K562 (cell line): ENCODE measurements around the gene LIMS1. TPM values are rescaled to one million over a fixed set of nuclear protein-coding genes. Genes with fewer than 3 reads are reported as not detected.

Source experiments
- ASH1L ChIP-seq: fragments of 450-650 bp; IDR thresholded peaks from 2 replicates; pipeline ENCODE4 v1.6.1; 2018; ENCODE audit warnings: borderline replicate concordance, mild to moderate bottlenecking, low read depth; ENCODE audit not compliant: partially characterized antibody
- DPF2 ChIP-seq: fragments of 450-650 bp; IDR thresholded peaks from 2 replicates; pipeline ENCODE4 v1.6.1; 2016
- EP400 ChIP-seq: fragments of 450-650 bp; IDR thresholded peaks from 2 replicates; pipeline ENCODE4 v1.6.1; 2017; ENCODE audit warnings: antibody characterized with exemption, mild to moderate bottlenecking, moderate library complexity
- HIVEP1 ChIP-seq: fragments of 250-450 bp; sonication (Bioruptor Pico); IDR thresholded peaks from 2 replicates; pipeline ENCODE4 v1.4.0; 2020; ENCODE audit warnings: mild to moderate bottlenecking
- HNRNPL ChIP-seq: fragments of 200-400 bp; formaldehyde crosslinking; IDR thresholded peaks from 2 replicates; pipeline ENCODE4 v1.6.1; 2017; ENCODE audit warnings: low read depth, mild to moderate bottlenecking, low read length
- IFI16 ChIP-seq: fragments of 250-450 bp; sonication (Bioruptor Pico); IDR thresholded peaks from 2 replicates; pipeline ENCODE4 v2.1.2; 2022; ENCODE audit warnings: mild to moderate bottlenecking, inconsistent platforms
- KLF16 ChIP-seq: IDR thresholded peaks from 2 replicates; pipeline ENCODE4 v1.6.1; 2016; ENCODE audit warnings: antibody characterized with exemption
- MAFG ChIP-seq: fragments of 450-650 bp; conservative IDR thresholded peaks from 2 replicates; pipeline ENCODE4 v1.6.1; 2016; ENCODE audit warnings: missing genetic modification characterization, missing compliant biosample characterization
- NR2C2 ChIP-seq, 2 experiments: fragments of 200-800 bp in 1 of 2; sonication (Bioruptor generic) in 1 of 2; sonication (generic) in 1 of 2; formaldehyde crosslinking in 1 of 2; IDR thresholded peaks; 2 replicates each; pipeline versions ENCODE4 v1.6.1 to v1.8.0; 2016 to 2022; ENCODE audit warnings: mild to moderate bottlenecking in 1 of 2, missing compliant biosample characterization in 1 of 2, missing genetic modification characterization in 1 of 2, missing genetic modification reagents in 1 of 2
- POLR2H ChIP-seq: IDR thresholded peaks from 2 replicates; pipeline ENCODE4 v1.6.1; 2016; ENCODE audit warnings: missing genetic modification characterization, low read depth, mild to moderate bottlenecking, control low read depth, missing compliant biosample characterization, moderate library complexity
- RFX5 ChIP-seq: IDR thresholded peaks from 2 replicates; pipeline ENCODE4 v1.6.1; 2011; ENCODE audit warnings: low read depth, mild to moderate bottlenecking, improper control_type of control experiment, low read length
- SAFB ChIP-seq: fragments of 200-400 bp; formaldehyde crosslinking; IDR thresholded peaks from 2 replicates; pipeline ENCODE4 v1.6.1; 2017; ENCODE audit warnings: low read depth, low read length, borderline replicate concordance
- SETDB1 ChIP-seq: IDR thresholded peaks from one replicate; pipeline ENCODE4 v1.6.1; 2012; ENCODE audit warnings: low read length, control low read depth, inconsistent platforms
- TAF9B ChIP-seq: fragments of 450-650 bp; IDR thresholded peaks from 2 replicates; pipeline ENCODE4 v1.6.1; 2018; ENCODE audit warnings: mild to moderate bottlenecking; ENCODE audit not compliant: partially characterized antibody
- TCF3 ChIP-seq: sonication (generic); formaldehyde crosslinking; IDR thresholded peaks from 2 replicates; pipeline ENCODE4 v1.4.0; 2020; ENCODE audit warnings: mild to moderate bottlenecking, missing genetic modification reagents
- ZKSCAN3 ChIP-seq: fragments of 250-450 bp; sonication (Bioruptor Pico); IDR thresholded peaks from 2 replicates; pipeline ENCODE4 v1.4.0; 2020
- ZNF24 ChIP-seq: fragments of 450-650 bp; IDR thresholded peaks from 2 replicates; pipeline ENCODE4 v1.6.1; 2016
- polyA plus RNA-seq, 8 experiments: library from polyadenylated mRNA; depleted of rRNA in 4 of 8; stranded (reverse) in 5 of 8; unstranded in 3 of 8; fragments of >200 nt; fragmentation: Nextera tagmentation in 2 of 8; fragmentation: Illumina TruSeq in 1 of 8; extraction: Ambion mirVana in 2 of 8; extraction: Trizol in 1 of 8; gene quantifications; 2 replicates each; pipeline versions ENCODE4 v1.2.1 to v1.2.3, GENCODE V29; 2011 to 2014; ENCODE audit warnings: inconsistent platforms in 1 of 8, missing spikeins in 1 of 8
- total RNA-seq, 7 experiments: library from RNA; depleted of rRNA in 6 of 7; stranded (reverse); fragments of >200 nt in 6 of 7; fragmentation: Illumina TruSeq in 2 of 7; extraction: Trizol in 2 of 7; gene quantifications; 2 replicates each; pipeline versions ENCODE4 v1.2.1 to v1.2.3, GENCODE V29; 2011 to 2021; ENCODE audit warnings: low replicate concordance in 1 of 7
- TF ChIP-seq, protein P1 (sequence below): fragments of 250-450 bp; sonication (Bioruptor Pico); IDR thresholded peaks from 2 replicates; pipeline ENCODE4 v1.8.0; 2021; ENCODE audit warnings: moderate library complexity, mild to moderate bottlenecking, inconsistent platforms
- TF ChIP-seq, protein P2 (sequence below): fragments of 450-650 bp; formaldehyde crosslinking; IDR thresholded peaks from 2 replicates; pipeline ENCODE4 v1.4.0; 2020; ENCODE audit warnings: mild to moderate bottlenecking, moderate library complexity
- TF ChIP-seq, protein P3 (sequence below): IDR thresholded peaks from 3 replicates; pipeline ENCODE4 v1.6.1; 2011; ENCODE audit warnings: borderline replicate concordance, mild to moderate bottlenecking, moderate library complexity; ENCODE audit not compliant: insufficient read length; ENCODE audit errors: extremely low read depth
- TF ChIP-seq, protein P4 (sequence below), 2 experiments: IDR thresholded peaks; 2 replicates each; pipeline ENCODE4 v1.6.1; 2012; ENCODE audit warnings: improper control_type of control experiment in 2 of 2, low read depth in 2 of 2, low read length in 2 of 2, borderline replicate concordance in 1 of 2

LIMS1 gene
- total and polyA plus RNA-seq, 9 of the 15 experiments (the other 6 are each of a cell fraction or from before 2014, with no cell fraction given): 52.8 to 134 (median 81.0) TPM

DNA sequence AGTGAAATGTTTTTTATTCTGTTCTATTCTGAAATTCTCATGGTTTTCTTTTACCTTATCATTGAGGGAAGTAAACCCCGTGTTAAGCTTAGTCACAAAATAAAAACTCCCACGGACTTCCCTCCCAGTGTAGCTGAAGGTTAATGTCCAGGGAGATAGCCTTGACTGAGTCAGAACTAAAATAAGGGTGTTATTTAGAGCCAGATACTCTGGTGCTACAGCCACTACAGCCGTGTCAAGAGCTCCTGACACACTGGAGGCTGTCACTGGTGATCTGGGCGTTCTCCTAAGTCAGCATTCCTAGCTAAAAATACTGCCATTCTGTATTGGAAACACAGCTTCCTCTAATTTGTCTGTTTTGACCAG lies 103.0 kb downstream of the LIMS1 start (continued):
- TF ChIP-seq, protein P1, sequence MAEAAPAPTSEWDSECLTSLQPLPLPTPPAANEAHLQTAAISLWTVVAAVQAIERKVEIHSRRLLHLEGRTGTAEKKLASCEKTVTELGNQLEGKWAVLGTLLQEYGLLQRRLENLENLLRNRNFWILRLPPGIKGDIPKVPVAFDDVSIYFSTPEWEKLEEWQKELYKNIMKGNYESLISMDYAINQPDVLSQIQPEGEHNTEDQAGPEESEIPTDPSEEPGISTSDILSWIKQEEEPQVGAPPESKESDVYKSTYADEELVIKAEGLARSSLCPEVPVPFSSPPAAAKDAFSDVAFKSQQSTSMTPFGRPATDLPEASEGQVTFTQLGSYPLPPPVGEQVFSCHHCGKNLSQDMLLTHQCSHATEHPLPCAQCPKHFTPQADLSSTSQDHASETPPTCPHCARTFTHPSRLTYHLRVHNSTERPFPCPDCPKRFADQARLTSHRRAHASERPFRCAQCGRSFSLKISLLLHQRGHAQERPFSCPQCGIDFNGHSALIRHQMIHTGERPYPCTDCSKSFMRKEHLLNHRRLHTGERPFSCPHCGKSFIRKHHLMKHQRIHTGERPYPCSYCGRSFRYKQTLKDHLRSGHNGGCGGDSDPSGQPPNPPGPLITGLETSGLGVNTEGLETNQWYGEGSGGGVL: no peak
- TF ChIP-seq KLF16: no peak
- TF ChIP-seq SAFB: no peak
- TF ChIP-seq MAFG (tag): peak; percentile 83
- no peak for TF ChIP-seq ASH1L
- TF ChIP-seq HNRNPL: no peak
- TF ChIP-seq EP400: no peak
- no peak for TF ChIP-seq ZKSCAN3
- no peak for TF ChIP-seq IFI16 (CRISPR knock-in tag)
- no peak for TF ChIP-seq RFX5
- TF ChIP-seq TCF3 (CRISPR knock-in tag): peak; percentile 67
- TF ChIP-seq SETDB1: no peak
- TF ChIP-seq NR2C2 (CRISPR knock-in tag; IDR thresholded peaks at IDR 0.05): no peak
- TF ChIP-seq NR2C2 (tag; IDR thresholded peaks at IDR 0.05): peak; percentile 54; the same call in 1 of the 2 replicates
- TF ChIP-seq HIVEP1 (CRISPR knock-in tag): no peak
- no peak for TF ChIP-seq ZNF24
- no peak; the same call in 1 of the 2 replicates for TF ChIP-seq POLR2H (tag)
- peak; percentile 92 for TF ChIP-seq DPF2
- TF ChIP-seq, protein P2, sequence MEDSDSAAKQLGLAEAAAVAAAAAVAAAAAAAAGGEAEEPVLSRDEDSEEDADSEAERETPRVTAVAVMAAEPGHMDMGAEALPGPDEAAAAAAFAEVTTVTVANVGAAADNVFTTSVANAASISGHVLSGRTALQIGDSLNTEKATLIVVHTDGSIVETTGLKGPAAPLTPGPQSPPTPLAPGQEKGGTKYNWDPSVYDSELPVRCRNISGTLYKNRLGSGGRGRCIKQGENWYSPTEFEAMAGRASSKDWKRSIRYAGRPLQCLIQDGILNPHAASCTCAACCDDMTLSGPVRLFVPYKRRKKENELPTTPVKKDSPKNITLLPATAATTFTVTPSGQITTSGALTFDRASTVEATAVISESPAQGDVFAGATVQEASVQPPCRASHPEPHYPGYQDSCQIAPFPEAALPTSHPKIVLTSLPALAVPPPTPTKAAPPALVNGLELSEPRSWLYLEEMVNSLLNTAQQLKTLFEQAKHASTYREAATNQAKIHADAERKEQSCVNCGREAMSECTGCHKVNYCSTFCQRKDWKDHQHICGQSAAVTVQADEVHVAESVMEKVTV (CRISPR knock-in tag): 0 out of 2 replicates have a peak, but pooled peaks have one; percentile 17
- peak; percentile 1 for TF ChIP-seq TAF9B
- TF ChIP-seq, protein P3, sequence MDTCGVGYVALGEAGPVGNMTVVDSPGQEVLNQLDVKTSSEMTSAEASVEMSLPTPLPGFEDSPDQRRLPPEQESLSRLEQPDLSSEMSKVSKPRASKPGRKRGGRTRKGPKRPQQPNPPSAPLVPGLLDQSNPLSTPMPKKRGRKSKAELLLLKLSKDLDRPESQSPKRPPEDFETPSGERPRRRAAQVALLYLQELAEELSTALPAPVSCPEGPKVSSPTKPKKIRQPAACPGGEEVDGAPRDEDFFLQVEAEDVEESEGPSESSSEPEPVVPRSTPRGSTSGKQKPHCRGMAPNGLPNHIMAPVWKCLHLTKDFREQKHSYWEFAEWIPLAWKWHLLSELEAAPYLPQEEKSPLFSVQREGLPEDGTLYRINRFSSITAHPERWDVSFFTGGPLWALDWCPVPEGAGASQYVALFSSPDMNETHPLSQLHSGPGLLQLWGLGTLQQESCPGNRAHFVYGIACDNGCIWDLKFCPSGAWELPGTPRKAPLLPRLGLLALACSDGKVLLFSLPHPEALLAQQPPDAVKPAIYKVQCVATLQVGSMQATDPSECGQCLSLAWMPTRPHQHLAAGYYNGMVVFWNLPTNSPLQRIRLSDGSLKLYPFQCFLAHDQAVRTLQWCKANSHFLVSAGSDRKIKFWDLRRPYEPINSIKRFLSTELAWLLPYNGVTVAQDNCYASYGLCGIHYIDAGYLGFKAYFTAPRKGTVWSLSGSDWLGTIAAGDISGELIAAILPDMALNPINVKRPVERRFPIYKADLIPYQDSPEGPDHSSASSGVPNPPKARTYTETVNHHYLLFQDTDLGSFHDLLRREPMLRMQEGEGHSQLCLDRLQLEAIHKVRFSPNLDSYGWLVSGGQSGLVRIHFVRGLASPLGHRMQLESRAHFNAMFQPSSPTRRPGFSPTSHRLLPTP: no peak
- TF ChIP-seq, protein P4, sequence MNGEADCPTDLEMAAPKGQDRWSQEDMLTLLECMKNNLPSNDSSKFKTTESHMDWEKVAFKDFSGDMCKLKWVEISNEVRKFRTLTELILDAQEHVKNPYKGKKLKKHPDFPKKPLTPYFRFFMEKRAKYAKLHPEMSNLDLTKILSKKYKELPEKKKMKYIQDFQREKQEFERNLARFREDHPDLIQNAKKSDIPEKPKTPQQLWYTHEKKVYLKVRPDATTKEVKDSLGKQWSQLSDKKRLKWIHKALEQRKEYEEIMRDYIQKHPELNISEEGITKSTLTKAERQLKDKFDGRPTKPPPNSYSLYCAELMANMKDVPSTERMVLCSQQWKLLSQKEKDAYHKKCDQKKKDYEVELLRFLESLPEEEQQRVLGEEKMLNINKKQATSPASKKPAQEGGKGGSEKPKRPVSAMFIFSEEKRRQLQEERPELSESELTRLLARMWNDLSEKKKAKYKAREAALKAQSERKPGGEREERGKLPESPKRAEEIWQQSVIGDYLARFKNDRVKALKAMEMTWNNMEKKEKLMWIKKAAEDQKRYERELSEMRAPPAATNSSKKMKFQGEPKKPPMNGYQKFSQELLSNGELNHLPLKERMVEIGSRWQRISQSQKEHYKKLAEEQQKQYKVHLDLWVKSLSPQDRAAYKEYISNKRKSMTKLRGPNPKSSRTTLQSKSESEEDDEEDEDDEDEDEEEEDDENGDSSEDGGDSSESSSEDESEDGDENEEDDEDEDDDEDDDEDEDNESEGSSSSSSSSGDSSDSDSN (IDR thresholded peaks at IDR 0.05; ENCODE audit: borderline replicate concordance in 1 of 2, low read depth in 2 of 2, low read length in 2 of 2): peak in 1 of 2 experiments; percentile 60; a peak in 1 of 4 replicates
